ENCODE measurements around the gene TSSK3.

TSSK3 gene

DNA sequence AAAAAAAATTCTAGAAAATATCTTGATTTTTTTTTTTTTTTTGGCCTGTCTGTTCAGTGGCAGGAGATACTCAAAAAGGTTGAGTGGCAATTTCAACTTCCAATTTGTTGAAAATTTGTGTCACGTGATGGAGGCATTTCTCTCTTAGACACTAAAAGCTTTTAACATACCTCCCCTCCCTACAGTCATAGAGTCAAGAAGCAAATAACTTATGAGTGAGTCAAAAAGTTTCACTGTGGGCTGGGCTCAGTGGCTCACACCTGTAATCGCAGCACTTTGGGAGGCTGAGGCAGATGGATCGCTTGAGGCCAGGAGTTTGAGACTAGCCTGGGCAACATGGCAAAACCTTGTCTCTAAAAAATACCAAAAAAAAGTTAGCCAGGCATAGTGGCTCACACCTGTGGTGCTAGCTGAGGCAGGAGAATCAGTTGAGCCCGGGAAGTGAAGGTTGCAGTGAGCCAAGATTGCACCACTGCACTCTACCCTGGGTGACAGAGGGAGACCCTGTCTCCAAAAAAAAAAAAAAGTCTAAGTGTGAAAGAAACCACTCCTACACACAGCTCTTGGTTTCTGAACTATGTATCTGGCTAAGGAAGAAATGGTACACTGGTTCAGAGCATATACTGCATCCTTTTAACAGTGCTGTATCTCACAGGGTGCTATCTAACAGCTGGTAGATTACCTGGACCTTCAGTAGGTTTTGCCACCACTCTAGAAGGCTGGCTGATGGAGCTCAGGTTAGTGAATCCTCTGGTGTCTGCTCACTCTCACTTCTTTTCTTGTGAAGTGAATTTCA lies 43.5 kb downstream of the TSSK3 start:
- DNase-seq, result no peak

DNA sequence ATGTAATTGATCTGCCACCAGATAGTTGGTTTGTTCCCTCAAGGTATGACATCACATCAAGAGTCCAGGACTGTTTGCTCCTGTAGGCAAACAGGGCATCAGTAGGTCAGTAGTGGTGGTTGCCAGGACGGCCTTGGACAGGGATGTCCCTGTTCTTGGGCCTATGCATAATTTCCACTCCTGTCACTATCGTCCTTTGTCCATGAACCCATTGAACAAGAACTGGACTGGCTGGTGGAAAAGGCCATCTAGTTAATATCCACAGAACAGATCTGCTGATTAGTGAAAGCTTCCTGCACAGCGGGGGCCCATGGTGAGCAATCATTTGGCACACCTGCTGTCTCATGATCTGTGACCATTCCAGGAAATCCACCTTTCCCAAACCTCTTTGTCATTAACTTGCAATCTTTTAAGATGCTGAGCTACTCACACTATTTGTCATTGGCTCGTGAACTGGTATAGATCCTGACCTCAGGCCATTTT lies 44.3 kb downstream of the TSSK3 start:
- no peak for DNase-seq

DNA sequence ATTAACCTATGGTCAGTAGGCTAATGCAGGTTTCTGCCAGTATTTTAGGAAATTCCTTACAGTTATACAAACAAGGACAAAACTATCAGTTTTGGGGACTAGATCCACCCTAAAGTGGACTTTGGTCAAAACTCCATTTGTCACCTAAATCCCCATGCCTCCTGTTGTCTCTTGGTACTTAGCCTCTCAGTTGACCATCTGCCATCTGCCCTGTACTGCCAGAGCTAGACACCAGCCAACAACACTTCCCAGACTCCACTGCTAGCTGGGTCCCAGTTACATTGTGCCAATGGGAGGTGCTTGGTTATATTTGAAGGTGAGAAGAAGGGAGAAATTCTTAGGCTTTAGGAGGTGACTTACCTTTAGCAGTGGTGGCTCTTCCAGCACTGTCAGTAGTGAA lies 48.9 kb downstream of the TSSK3 start:
- no peak for DNase-seq

DNA sequence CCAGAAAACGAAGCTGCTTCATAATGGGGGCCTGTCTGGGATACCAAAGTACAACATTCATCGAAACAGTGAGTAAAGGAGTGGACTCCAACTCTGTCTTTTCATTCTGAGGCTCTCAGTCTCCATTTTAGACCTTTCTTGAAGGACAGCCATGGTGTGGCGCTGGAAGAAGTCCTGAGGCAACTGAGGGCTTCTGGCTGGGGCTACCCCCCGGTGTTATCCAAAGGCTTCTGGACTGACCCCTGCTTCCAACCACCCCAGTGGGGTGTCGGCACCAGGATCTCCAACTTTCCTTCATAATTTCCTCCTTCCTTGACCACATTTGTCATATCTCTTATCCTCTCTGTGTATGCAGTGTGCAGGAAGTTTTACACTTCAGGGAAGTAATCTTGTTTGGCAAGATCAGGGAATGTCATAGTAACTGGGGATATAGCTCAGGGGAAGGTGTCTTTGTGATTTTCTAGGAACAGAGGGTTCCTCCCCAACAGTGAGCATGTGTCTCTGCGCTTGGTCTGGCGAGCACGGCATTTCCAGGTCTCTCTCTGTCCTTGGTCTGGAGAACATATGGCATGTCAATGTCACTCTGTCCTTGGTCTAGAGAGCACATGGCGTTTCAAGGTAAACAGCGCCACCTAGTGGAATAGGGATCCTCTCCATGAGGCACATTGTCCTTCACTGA lies 51.3 kb downstream of the TSSK3 start:
- peak; percentile 77 for DNase-seq

Data from activated CD8-positive, alpha-beta memory T cell treated with anti-CD3 and anti-CD28 coated beads, Interleukin-2, amount 50 U/mL, for 48 hours (primary cell).